K562 (cell line): ENCODE results near the gene TARBP2.
"Not testable (repeated sequence)": the region's sequence is repeated elsewhere in the genome, so short reads cannot be mapped to it uniquely, and the experiment has no call there.

Experiments
- CTCF ChIP-seq, 3 experiments: IDR thresholded peaks in 2 of 3; conservative IDR thresholded peaks in 1 of 3; 2 replicates each; pipeline ENCODE4 v1.5.1; 2011 to 2012; ENCODE audit warnings: low read length in 3 of 3, mild to moderate bottlenecking in 3 of 3, control low read depth in 2 of 3, improper control_type of control experiment in 1 of 3, inconsistent platforms in 1 of 3, low read depth in 1 of 3, mixed read lengths in 1 of 3, moderate library complexity in 1 of 3; ENCODE audit not compliant: insufficient read depth in 2 of 3
- PHB2 ChIP-seq: fragments of 450-650 bp; IDR thresholded peaks from 2 replicates; pipeline ENCODE4 v1.6.1; 2017; ENCODE audit warnings: low read depth
- RBM39 ChIP-seq: fragments of 200-400 bp; formaldehyde crosslinking; optimal IDR thresholded peaks from 2 replicates; pipeline ENCODE3; 2018; ENCODE audit warnings: low read depth, low read length
- ZNF316 ChIP-seq: fragments of 450-650 bp; IDR thresholded peaks from 2 replicates; pipeline ENCODE4 v1.6.1; 2016

GRCh38 chr12:53550131-53550530 is 49.0 kb downstream of the TARBP2 start:
- not testable (repeated sequence) for TF ChIP-seq CTCF (IDR thresholded peaks at IDR 0.05 in 2 of 3, conservative IDR thresholded peaks at IDR 0.05 in 1 of 3; ENCODE audit: insufficient read depth in 2 of 3, low read depth in 1 of 3, low read length in 3 of 3); ZNF316; RBM39; PHB2
